GM18502 (cell line): ENCODE results near the gene ZNF783.
"Not testable (repeated sequence)": the region's sequence is repeated elsewhere in the genome, so short reads cannot be mapped to it uniquely, and the experiment has no call there.

Source experiments
- ATAC-seq: cut with Tn5 transposase; IDR thresholded peaks from one replicate; pipeline ENCODE4 v1.9.1; 2021; ENCODE audit warnings: mild to moderate bottlenecking; ENCODE audit not compliant: unreplicated experiment, poor library complexity

The ZNF783 gene

DNA sequence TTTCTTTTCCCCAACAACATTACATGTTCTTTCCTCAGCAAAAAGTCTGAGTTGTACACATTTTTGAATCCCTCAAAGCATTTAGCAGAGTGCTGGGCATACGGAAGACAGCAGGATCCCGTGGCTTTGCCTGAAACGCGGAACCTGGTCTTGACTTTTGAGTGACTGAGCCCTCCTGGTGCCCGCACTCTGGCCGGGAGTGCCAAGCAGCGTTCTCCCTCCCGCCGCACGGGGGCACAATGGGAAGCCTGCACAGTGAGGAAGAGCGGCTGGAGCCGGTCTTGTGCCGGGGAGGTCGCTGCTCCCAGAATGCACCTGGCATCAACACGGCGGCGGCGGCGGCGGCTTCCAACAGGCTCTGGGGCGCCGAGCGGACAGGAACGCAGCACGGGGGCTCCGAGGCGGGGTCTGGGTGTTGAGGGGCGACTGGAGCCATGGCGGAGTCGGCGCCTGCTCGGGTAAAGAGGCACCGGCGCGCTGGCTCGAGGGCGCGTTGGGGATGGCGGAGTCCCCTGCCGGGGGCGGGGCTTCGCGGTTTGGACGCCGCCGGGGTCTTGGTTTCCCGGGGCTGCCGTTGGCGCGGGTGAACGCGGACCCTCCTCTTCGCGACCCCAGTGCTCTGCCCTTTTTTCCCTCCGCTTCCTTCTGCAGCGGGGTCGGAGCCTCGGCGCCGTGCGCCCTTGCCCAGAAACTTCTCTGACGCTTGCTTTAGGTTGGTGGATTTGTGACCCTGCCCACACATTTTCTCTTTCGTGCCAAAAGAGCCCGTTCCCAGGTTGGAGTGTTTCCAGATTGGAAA lies 22.5 kb upstream of the ZNF783 start, which contains the start of gene ZNF212:
TSS of gene ZNF212 (plus strand) at position 307 of the 799 bp plus-strand sequence. CDS start at position 435, 128 bp downstream.
- ATAC-seq, result peak; percentile 99

DNA sequence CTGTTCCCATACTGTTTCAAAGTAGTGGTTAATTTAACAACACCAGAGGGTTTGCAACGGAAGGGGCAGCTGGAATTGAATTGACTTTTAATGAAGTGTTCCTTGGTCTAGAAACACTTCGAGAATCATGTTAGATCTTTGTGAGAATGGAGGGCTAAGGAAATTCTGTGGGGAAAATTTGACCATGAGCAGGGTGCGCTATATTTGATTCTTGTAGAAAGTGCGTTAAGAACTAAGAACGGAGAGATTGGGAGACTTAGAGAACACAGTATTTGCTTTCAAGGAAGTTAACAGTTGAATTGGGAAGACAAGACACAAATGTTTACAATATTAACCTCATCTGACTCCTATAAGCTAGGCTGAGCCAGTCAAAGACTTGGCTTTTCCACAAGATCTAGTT lies 21.4 kb upstream of the ZNF783 start:
- ATAC-seq, result no peak

DNA sequence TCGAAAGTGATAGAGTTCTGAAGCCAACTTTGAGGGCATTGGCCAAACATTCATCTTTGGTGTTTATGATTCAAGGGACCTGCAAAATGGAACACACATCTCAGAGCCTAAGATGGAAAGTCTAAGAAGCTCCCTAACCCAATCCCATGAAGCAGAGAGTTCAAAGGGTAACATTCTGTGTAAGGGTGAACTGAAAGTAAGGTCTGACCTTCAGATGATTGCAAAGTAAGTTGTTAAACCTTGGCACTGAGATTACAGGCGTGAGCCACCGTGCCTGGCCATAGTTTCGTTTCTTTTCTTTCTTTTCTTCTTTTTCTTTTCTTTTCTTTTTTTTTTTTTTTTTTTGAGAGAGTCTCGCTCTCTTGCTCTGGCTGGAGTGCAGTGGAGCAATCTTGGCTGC lies 20.3 kb upstream of the ZNF783 start:
- no peak for ATAC-seq

DNA sequence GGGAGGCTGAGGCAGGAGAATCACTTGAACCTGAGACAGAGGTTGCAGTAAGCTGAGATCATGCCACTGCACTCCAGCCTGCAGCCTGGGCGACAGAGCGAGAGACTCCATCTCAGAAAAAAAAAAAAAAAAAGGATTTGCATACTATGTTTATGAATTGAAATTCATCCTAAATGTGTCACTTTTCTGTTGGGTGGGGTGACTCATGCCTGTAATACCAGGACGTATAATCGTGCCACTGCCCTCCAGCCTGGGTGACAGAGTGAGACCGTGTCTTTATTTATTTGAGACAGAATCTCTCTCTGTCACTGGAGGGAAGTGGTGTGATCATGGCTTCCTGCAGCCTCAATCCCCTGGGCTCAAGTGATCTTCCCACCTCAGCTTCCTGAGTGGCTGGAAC lies 16.8 kb upstream of the ZNF783 start:
- ATAC-seq, result peak; percentile 62

DNA sequence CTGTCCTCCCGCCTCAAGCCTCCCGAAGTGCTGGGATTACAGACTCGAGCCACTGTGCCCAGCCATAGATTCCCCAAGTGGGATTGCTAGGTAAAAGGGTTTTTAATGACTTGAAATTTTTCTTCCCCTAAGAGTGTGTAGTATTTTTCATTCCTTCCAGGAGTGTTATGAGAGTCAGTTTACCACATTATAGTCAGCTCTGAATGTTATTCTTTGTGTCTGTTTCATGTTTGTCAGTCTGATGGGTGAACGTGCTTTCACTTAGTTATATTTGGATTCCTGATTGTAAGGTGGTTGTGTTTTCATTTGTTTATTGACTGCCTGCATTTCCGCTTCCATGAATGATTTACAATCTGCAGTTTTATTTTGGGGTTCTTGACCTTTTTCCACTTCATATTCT lies 16.3 kb upstream of the ZNF783 start:
- ATAC-seq, result no peak

DNA sequence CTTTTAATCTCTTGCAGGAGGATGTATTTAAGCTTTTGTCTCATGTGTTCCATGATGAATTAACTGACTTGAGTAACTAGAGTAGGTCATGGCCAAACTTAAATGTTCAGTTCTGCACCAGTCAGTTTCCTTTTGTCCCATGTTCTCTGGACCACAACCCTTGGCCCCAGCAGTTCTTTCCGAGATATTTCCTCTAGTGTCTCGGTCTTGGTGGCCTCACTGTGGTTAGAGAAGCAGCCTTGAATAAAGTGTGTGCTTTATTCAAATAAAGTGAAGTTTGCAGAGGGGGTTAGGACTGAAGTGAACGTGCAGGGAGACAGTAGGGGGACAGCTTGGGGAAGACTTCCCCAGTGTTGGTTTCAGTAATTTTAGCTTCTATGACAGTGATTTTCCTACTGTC lies 13.2 kb upstream of the ZNF783 start:
- ATAC-seq, result no peak

DNA sequence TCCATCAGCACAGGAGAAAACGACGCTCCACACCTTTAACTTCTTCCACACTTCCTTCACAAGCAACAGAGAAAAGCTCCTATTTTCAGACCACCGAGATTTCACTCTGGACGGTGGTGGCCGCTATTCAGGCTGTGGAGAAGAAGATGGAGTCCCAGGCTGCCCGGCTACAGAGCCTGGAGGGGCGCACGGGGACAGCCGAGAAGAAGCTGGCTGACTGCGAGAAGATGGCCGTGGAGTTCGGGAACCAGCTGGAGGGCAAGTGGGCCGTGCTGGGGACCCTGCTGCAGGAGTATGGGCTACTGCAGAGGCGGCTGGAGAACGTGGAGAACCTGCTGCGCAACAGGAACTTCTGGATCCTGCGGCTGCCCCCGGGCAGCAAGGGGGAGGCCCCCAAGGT lies 11.8 kb upstream of the ZNF783 start:
- not testable (repeated sequence) for ATAC-seq

DNA sequence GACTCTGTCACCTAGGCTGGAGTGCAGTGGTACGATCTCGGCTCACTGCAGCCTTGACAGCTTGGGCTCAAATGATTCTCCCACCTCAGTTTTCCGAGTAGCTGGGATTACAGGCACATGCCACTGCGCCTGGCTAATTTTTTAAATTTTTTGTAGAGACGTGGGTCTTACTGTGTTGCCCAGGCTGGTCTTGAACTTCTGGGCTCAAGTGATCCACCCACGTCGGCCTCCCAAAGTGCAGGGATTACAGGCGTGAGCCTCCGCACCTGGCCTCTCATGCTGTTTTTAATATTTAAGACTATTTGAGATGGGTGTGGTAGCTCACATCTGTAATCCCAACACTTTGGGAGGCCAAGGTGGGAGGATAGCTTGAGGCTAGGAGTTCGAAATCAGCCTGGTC lies 10.5 kb upstream of the ZNF783 start:
- ATAC-seq, result not testable (repeated sequence)

DNA sequence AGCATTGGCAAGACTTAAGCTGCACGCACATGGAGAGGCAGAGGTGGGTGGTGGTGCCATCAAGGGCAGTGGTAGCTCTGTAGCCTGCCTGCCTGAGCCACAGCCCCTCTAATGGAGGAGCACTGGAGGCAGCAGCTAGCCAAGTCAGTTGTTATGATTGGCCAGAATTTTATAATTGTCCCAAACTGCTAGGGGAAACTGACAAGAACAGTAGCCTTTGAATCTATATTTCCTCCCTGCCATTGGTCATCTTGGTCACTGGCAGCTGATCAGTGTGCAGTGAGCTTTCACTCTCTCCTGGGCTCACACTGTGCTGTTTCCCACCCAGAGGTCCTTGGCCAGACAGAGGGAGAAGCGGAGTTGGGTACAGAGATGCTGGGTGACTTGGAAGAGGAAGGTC lies 9.6 kb upstream of the ZNF783 start:
- ATAC-seq, result no peak

DNA sequence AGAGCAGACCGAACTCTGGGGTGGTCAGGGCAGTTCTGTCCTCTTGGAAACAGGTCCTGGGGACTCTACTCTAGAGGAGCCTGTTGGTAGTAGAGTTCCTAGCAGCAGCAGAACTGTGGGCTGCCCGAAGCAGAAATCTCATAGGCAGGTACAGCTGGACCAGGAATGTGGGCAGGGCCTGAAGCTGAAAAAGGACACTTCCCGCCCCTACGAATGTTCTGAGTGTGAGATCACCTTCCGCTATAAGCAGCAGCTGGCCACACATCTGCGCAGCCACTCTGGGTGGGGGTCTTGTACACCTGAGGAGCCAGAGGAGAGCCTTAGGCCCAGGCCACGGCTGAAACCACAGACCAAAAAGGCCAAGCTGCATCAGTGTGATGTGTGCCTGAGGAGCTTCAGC lies 8.3 kb upstream of the ZNF783 start:
- no peak for ATAC-seq

DNA sequence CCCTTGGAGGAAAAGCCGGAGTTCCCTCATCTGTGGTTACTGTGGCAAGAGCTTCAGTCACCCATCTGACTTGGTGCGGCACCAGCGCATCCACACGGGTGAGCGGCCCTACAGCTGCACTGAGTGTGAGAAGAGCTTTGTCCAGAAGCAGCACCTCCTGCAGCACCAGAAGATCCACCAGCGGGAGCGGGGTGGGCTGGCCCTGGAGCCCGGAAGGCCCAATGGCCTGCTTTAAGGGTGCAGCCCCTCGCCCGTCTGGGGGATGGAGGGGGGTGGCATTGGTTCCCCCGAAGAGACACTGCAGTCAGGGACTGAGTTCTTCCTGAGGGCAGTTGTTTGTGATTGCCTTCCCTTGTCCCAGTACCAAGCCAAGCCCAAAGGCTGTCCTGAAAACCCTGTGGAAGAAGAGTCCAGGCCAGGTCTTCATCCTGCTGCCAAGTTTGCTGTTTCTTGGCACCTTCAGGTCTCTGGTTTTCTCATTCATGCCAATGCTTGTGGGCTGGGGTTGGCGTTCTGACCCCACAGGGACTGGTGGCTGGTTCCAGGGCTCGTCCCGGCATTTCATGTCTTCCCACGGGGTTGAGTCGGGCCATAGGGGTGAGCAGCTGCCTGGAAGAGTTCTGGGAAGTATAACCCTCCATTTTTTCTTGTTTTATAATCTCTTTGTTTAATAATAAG lies 7.7 kb upstream of the ZNF783 start:
- ATAC-seq, result no peak

DNA sequence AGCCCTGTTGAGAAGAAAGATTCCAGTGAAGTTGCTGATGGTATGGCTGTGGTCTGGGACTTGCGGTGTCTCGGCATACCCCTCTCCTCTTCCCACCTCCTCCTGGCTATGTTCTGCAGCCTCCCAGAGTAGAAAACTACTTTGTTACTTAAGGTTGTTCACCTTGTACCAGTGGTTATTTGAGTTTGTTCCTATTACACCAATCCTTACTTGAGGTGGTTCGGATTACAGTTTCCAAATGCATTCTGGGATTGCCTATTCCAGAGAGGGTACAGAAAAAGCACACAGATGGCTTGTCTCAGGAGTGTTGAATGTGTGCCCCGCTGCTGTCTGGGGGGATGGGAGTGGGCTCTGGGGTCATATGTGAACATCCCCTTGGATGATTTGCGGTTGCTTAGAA lies 6.8 kb upstream of the ZNF783 start:
- ATAC-seq, result no peak

DNA sequence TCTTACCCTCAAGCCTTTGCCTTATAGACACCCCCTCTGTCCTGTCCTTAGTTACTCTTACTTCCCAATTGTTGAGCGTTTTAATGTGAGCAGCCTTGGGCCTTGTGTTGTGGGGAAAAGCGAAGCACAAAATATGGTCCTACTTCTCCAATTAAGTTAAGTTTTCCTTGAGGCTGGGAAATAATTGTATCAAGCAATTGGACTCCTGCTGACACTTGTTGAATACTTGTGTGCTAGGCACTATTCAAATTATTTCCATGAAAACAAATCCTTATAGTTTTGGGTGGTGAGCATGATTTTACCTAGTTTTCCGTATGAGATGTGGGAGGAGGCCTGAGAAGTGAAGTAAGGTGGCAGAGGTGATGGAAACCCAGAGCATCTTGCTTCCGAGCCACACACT lies 5.4 kb upstream of the ZNF783 start:
- no peak for ATAC-seq

DNA sequence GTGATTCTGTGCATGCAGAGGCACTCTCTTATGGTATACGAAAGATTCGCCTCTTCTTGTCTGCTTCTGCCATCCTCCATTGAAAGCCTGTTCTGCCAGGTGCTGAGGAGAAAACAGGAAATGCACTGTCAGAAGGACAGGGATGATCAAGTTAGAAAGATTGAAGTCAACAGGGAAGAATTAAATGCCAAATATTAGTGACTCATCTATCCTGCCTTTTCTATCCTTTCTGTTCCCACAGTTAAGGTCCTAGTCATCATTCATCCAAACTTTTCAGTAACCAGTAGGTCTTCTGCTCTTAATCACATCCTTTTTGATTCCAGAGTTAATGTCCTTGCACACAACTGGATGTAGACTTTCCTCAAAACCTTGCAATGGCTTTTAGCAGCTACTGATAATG lies 4.8 kb upstream of the ZNF783 start:
- no peak for ATAC-seq

DNA sequence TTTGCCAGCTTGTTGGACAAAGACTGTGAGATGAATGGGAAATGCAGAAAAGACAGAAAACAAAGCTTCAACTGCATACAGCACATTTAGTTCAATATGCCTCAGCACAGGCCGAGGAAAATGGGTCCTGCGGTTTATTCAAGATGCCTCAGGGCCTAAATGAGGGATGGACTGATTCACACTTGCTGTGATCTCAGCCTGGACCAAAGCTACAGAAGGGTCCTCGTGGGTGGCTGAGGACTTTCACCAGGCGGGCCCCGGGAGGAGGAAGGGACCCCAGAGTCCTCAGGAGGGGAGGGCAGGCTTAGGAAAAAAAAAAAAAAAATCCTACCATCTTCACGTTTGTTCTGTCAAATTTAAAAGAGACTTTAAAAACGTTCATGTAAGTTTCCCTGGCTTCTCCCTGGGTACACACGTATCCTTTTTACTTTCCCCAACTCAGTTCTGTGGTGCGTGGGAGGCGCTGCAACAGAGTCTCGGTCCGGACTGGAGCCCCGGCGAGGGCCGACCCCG lies 624 bp upstream of the ZNF783 start:
- ATAC-seq, result peak; percentile 6

DNA sequence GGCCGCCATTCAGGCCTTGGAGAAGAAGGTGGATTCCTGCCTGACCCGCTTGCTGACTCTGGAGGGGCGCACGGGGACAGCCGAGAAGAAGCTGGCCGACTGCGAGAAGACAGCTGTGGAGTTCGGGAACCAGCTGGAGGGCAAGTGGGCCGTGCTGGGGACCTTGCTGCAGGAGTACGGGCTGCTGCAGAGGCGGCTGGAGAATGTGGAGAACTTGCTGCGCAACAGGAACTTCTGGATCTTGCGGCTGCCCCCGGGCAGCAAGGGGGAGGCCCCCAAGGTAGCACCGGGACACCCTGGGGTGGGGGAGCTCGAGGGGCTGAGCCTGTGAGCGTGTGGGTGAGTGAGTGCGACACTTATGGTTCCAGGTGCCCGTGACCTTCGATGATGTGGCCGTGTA lies 4.5 kb downstream of the ZNF783 start:
- ATAC-seq, result no peak

DNA sequence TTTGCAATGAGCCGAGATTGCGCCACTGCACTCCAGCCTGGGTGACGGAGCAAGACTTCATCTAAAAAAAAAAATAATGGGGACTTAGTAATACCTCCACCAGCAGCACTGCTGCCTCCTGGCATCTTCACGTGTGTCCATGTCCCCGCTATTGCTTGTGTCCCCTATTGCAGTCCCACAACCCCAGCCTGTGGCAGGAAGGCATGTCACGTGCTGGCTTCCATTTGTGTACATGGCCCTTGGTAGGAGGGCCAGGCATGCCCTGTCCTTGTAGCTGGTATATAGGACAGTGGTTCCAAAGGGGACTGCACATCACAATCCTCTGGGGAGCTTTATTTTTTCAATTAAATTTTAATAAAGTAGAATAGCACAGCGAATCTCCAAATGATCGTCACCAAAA lies 5.7 kb downstream of the ZNF783 start:
- no peak for ATAC-seq

DNA sequence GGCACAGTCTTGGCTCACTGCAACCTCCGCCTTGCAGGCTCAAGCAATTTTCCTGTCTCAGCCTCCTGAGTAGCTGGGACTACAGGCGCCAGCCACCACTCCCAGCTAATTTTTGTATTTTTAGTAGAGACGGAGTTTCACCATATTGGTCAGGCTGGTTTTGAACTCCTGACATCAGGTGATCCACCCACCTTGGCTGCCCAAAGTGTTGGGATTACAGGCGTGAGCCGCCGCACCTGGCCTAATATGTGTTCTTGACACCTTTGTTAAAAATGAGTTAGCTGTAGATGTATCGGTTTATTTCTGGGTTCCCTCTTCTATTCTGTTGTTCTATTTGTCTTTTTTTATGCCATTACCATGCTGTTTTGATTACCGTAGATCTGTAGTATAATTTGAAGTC lies 12.4 kb downstream of the ZNF783 start:
- ATAC-seq, result not testable (repeated sequence)

DNA sequence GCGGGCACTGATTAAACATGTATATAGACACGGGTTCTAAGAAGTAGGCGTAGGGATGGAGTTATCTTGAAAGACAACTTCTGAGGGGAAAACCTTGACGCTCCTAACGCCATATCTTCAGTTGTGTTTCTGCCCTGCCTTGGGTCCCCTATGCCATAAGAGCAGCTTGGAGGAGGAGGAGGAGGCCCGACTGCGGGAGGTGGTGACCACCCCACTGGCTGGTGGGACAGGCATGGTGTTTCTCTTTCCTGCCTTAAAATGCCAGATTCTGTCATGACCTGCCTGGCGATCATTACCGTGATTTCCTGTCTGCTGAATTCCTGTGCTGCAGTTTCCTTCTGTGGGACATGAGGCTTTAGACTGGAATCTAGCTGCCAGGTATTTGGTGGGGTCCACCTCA lies 15.9 kb downstream of the ZNF783 start:
- no peak for ATAC-seq

DNA sequence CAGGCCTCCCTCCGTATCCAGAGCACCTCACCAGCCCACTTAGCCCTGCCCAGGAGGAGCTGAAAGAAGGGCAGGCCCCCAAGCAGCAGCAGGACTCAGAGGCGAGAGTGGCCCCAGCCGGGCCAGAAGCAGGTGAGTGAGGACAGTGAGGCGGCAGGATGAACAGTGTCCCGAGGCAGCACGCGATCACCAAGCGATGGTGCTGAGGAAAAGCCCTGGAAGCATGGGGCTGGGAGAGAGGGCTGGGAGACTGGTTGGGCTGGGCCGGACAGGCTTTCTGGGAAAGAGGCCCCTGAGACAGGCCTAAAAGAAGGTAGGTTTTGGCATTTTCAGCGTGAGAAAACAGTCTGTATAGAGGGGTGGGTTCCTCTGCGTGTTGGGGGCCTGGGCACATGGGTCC lies 16.4 kb downstream of the ZNF783 start:
- ATAC-seq, result no peak

DNA sequence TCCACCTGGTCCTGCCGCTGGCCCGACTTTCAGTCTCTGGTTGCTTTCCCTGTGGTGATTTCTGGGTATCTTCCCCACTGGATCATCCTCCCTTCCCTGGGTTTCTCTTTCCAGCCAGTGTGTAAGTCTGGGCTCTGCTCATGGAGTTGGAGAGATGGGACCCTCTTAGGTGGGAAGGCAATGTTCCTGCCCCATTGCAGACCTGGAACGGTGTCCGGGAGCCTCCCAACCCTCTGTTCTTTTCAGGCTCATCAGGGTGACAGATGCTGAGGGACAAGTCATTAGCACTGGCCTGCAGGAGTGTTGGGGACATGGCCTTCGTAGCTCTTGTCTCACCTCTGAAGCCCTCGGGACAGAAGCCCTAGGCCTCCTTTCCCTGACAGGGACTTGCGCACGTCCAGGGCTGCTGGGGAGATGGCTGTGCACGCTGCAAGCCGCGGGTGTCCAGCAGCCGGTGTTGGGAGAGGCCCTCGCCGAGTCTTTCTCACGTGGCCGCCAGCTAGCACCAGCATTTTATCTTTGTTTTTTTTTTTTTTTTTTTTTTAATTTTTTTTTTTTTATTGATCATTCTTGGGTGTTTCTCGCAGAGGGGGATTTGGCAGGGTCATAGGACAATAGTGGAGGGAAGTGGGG lies 17.2 kb downstream of the ZNF783 start:
- no peak for ATAC-seq
